Stomach (tissue), 9 donors: Measurements from ENCODE around the gene SMARCA5. TPM values are rescaled to one million over a fixed set of nuclear protein-coding genes. Genes with fewer than 3 reads are reported as not detected.
A peak's percentile ranks its signal among the peaks of the same experiment; 100 is the strongest.
"Not testable (repeated sequence)": the region's sequence is repeated elsewhere in the genome, so short reads cannot be mapped to it uniquely, and the experiment has no call there.

ENCODE experiments used
- DNase-seq, 2 donors: peaks; one replicate each; pipeline versions ENCODE4 v3.0.0 to v3.0.0-alpha.2; 2013 to 2019
- H3K27ac ChIP-seq, 5 donors: fragments of 200-600 bp in 4 of 5; sonication (generic) in 4 of 5; one replicate each; pipeline ENCODE4 v1.5.1; 2013 to 2019; ENCODE audit warnings: mild to moderate bottlenecking in 1 of 5, moderate library complexity in 1 of 5
- H3K27me3 ChIP-seq, 3 donors: fragments of 200-600 bp; sonication (generic); one replicate each; pipeline ENCODE4 v1.5.1; 2017 to 2019; ENCODE audit warnings: mixed run types in 1 of 3
- H3K36me3 ChIP-seq, 4 donors: fragments of 200-600 bp; sonication (generic); 1 replicate in 3 of 4; 2 replicates in 1 of 4; pipeline ENCODE4 v1.5.1; 2016 to 2019
- H3K4me1 ChIP-seq, 4 donors: fragments of 200-600 bp; sonication (generic); one replicate each; pipeline ENCODE4 v1.5.1; 2016 to 2019
- H3K4me3 ChIP-seq, 4 donors: fragments of 200-600 bp; sonication (generic) in 3 of 4; one replicate each; pipeline ENCODE4 v1.5.1; 2016 to 2019; ENCODE audit warnings: mild to moderate bottlenecking in 1 of 4
- H3K9me3 ChIP-seq, 4 donors: fragments of 200-600 bp; sonication (generic); one replicate each; pipeline ENCODE4 v1.5.1; 2016 to 2019
- CTCF ChIP-seq, 7 experiments: fragments of 450-650 bp in 4 of 7; fragments of 200-600 bp in 3 of 7; sonication (generic) in 3 of 7; IDR thresholded peaks; one replicate each; pipeline ENCODE4 v1.5.1; 2016 to 2019; ENCODE audit warnings: antibody characterized with exemption in 7 of 7, control low read depth in 2 of 7, mild to moderate bottlenecking in 1 of 7
- EP300 ChIP-seq: sonication (generic); formaldehyde crosslinking; IDR thresholded peaks from one replicate; pipeline ENCODE4 v1.6.1; 2017; ENCODE audit warnings: antibody characterized with exemption
- POLR2A ChIP-seq, 4 donors: fragments of 450-650 bp; IDR thresholded peaks; one replicate each; pipeline ENCODE4 v1.6.1; 2016; ENCODE audit warnings: antibody characterized with exemption in 4 of 4, control low read depth in 2 of 4, mild to moderate bottlenecking in 1 of 4, moderate library complexity in 1 of 4
- POLR2AphosphoS5 ChIP-seq, 3 donors: sonication (generic); formaldehyde crosslinking; IDR thresholded peaks; one replicate each; pipeline ENCODE4 v1.6.1; 2016; ENCODE audit warnings: antibody characterized with exemption in 3 of 3
- WGBS, 5 donors: extraction: QIAGEN DNeasy Blood & Tissue Kit in 3 of 5; methylation state at CpG; one replicate each; pipeline versions ENCODE4 v1.1.5 to v1.1.7; 2013 to 2018; 5-methylcytosine and 5-hydroxymethylcytosine counted together
- intact Hi-C: fragments of 100-400 bp; cut with DNase I; formaldehyde crosslinking; loops from one replicate; pipeline ENCODE4 v1.15.1; 2023; ENCODE audit warnings: low total_unique reads
- polyA plus RNA-seq, 3 donors: library from polyadenylated mRNA; stranded (reverse); fragments of 200-250 nt; gene quantifications; one replicate each; pipeline ENCODE4 v1.2.3, GENCODE V29; 2013
- total RNA-seq, 5 donors: library from RNA; depleted of rRNA; stranded (reverse); fragments of >200 nt; gene quantifications; one replicate each; pipeline versions ENCODE4 v1.1.0 to v1.2.3, GENCODE V29; 2014 to 2016
- donor health status: healthy with polysubstance abuse.
- donor health status: Bipolar disorder and iron deficiency.
- donor health status: healthy.

Gene SMARCA5
- total and polyA plus RNA-seq, 8 donors, result 10.3 to 78.0 (median 17.3) TPM

GRCh38 chr4:143514901-143515300 is 1.4 kb downstream of the SMARCA5 start:
- intact Hi-C loops, result no loop called here
- peak overlapping the region; percentile 98 to 99 (median 98) for H3K27ac ChIP-seq
- 8 to 19% (median 17%) methylated on average over 5 of the region's 5 CpGs for WGBS, 5 donors
- H3K36me3 ChIP-seq, result peaks cover 7 to 26% (median 20%) of the 10 kb centered on the region in 4 donors
- no peaks in the 10 kb centered on the region for H3K27me3 ChIP-seq
- no peak for DNase-seq
- H3K9me3 ChIP-seq, result no peaks in the 10 kb centered on the region
- H3K4me3 ChIP-seq, result peak overlapping the region; percentile 70 to 82 (median 76)
- TF ChIP-seq EP300 (no peak), POLR2AphosphoS5 (IDR thresholded peaks at IDR 0.05) (no peak), CTCF (IDR thresholded peaks at IDR 0.05) (no peak), POLR2A (IDR thresholded peaks at IDR 0.05) (no peak)
- H3K4me1 ChIP-seq, result peaks cover 20 to 63% (median 41%) of the 10 kb centered on the region in 4 donors

- Histone ChIP-seq H3K27ac (peak overlapping the region in 1 of 5 donors; percentile 98), H3K4me3 (peak overlapping the region in 2 of 4 donors; percentile 70 to 72), H3K9me3 (no peaks in the 10 kb centered on the region), H3K27me3 (no peaks in the 10 kb centered on the region), H3K36me3 (peaks cover 7 to 34% (median 27%) of the 10 kb centered on the region in 4 donors), H3K4me1 (peaks cover 20 to 73% (median 46%) of the 10 kb centered on the region in 4 donors)
- TF ChIP-seq CTCF (IDR thresholded peaks at IDR 0.05) (no peak), EP300 (no peak), POLR2A (IDR thresholded peaks at IDR 0.05) (no peak), POLR2AphosphoS5 (IDR thresholded peaks at IDR 0.05) (no peak)
- intact Hi-C loops, result no loop called here
- DNase-seq, result no peak
Observed at GRCh38 chr4:143515905-143516304, 2.4 kb downstream of the SMARCA5 start.

DNA sequence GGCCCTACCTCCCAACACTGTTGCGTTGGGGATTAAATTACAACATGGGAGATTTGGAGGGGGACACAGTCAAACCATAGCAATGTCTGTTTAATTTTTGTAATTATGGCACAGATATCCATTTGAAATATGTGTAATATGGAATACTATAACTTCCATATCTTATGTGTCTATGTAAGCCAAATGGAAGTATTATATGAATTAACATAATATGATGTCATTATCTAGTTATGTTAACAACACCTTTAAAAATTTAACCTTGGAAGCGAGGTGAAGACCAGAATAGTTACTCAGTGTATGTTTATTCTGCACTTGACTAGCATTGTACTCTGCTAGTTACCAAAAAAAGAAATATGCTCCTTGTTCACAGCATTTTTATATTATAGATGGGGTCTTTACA is 4.3 kb downstream of the SMARCA5 start:
- peaks cover 11 to 52% (median 45%) of the 10 kb centered on the region in 4 donors for H3K36me3 ChIP-seq
- no peaks in the 10 kb centered on the region for H3K27me3 ChIP-seq
- no peak for TF ChIP-seq POLR2A (IDR thresholded peaks at IDR 0.05)
- TF ChIP-seq POLR2AphosphoS5 (IDR thresholded peaks at IDR 0.05), result no peak
- TF ChIP-seq EP300, result no peak
- TF ChIP-seq CTCF (IDR thresholded peaks at IDR 0.05), result no peak
- intact Hi-C loops, result no loop called here
- H3K4me1 ChIP-seq, result peaks cover 20 to 77% (median 48%) of the 10 kb centered on the region in 4 donors
- no peak for DNase-seq
- H3K4me3 ChIP-seq, result no peak overlapping the region
- WGBS, 5 donors, result 79 to 92% (median 83%) methylated on average over 2 of the region's 2 CpGs
- no peaks in the 10 kb centered on the region for H3K9me3 ChIP-seq
- no peak overlapping the region for H3K27ac ChIP-seq

GRCh38 chr4:143524211-143524610 is 10.7 kb downstream of the SMARCA5 start:
- no peak for DNase-seq
- TF ChIP-seq POLR2AphosphoS5 (IDR thresholded peaks at IDR 0.05) (no peak), EP300 (no peak), CTCF (IDR thresholded peaks at IDR 0.05) (no peak), POLR2A (IDR thresholded peaks at IDR 0.05) (no peak)
- intact Hi-C loops, result no loop called here
- WGBS, 5 donors, result 91 to 95% (median 92%) methylated on average over 4 of the region's 4 CpGs
- Histone ChIP-seq H3K9me3 (no peaks in the 10 kb centered on the region), H3K4me3 (no peak overlapping the region), H3K27me3 (no peaks in the 10 kb centered on the region), H3K27ac (no peak overlapping the region), H3K36me3 (peaks cover 21 to 98% (median 93%) of the 10 kb centered on the region in 4 donors), H3K4me1 (peaks cover 0 to 36% (median 16%) of the 10 kb centered on the region in 4 donors)

DNA sequence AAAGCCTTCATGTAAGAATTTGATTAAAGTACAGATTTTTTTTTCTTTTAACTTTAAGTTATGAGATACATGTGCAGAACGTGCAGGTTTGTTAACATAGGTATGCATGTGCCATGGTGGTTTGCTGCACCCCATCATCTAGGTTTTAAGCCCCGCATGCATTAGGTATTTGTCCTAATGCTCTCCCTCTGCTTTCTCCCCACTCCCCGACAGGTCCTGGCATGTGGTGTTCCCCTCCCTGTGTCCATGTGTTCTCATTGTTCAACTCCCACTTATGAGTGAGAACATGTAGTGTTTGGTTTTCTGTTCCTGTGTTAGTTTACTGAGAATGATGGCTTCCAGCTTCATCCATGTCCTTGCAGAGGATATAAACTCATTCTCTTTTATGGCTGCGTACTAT is 14.5 kb downstream of the SMARCA5 start:
- DNase-seq, H3K27me3 ChIP-seq, H3K4me3 ChIP-seq, H3K9me3 ChIP-seq, H3K27ac ChIP-seq, intact Hi-C loops: not testable (repeated sequence)
- WGBS, 5 donors, result 85 to 99% (median 92%) methylated on average over 4 of the region's 4 CpGs
- Histone ChIP-seq H3K36me3 (peaks cover 40 to 100% (median 95%) of the 10 kb centered on the region in 4 donors), H3K4me1 (peaks cover 0 to 25% (median 15%) of the 10 kb centered on the region in 4 donors)
